NB4 (cell line): ENCODE data around the gene DNAH7.

Source experiments
- DNase-seq: peaks from one replicate; pipeline ENCODE4 v3.0.0; 2010; ENCODE audit warnings: low read depth
- H3K4me3 ChIP-seq: one replicate; pipeline ENCODE4 v1.5.1; 2011; ENCODE audit warnings: mild to moderate bottlenecking, low read depth, low read length, moderate library complexity
- MYC ChIP-seq: IDR thresholded peaks from 2 replicates; pipeline ENCODE4 v1.6.1; 2011; ENCODE audit warnings: low read depth, low read length
- POLR2A ChIP-seq: IDR thresholded peaks from 2 replicates; pipeline ENCODE4 v1.6.1; 2011; ENCODE audit warnings: mild to moderate bottlenecking; ENCODE audit not compliant: insufficient read length; ENCODE audit errors: extremely low read depth
- TF ChIP-seq, protein P1 (sequence below): IDR thresholded peaks from one replicate; pipeline ENCODE4 v1.5.1; 2012; ENCODE audit warnings: low read depth, low read length
- TF ChIP-seq, protein P2 (sequence below): IDR thresholded peaks from 2 replicates; pipeline ENCODE4 v1.6.1; 2011; ENCODE audit warnings: low read depth, low read length

Gene DNAH7

DNA sequence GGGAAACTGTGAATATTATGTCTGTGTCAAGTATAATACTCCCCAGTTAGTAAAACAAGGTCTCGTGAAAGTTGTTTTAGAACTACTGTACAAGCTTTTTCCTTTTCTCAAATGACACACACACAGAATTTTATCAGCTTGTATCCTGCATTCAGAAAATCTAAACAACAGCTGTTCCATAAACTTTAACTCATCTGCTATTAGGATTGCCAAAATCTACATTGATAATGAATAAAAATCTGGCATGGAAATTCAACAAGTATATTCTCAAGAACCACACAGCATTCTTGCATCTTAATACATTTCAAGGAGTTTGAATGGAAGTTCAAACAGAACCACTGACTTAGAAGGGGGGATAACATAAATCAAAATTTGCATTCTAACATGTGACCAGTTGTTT is 260.4 kb downstream of the DNAH7 start:
- no peak overlapping the region for H3K4me3 ChIP-seq
- TF ChIP-seq MYC: no peak
- TF ChIP-seq, protein P1, sequence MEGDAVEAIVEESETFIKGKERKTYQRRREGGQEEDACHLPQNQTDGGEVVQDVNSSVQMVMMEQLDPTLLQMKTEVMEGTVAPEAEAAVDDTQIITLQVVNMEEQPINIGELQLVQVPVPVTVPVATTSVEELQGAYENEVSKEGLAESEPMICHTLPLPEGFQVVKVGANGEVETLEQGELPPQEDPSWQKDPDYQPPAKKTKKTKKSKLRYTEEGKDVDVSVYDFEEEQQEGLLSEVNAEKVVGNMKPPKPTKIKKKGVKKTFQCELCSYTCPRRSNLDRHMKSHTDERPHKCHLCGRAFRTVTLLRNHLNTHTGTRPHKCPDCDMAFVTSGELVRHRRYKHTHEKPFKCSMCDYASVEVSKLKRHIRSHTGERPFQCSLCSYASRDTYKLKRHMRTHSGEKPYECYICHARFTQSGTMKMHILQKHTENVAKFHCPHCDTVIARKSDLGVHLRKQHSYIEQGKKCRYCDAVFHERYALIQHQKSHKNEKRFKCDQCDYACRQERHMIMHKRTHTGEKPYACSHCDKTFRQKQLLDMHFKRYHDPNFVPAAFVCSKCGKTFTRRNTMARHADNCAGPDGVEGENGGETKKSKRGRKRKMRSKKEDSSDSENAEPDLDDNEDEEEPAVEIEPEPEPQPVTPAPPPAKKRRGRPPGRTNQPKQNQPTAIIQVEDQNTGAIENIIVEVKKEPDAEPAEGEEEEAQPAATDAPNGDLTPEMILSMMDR: no peak
- TF ChIP-seq, protein P2, sequence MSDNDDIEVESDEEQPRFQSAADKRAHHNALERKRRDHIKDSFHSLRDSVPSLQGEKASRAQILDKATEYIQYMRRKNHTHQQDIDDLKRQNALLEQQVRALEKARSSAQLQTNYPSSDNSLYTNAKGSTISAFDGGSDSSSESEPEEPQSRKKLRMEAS: no peak
- no peak for TF ChIP-seq POLR2A
- no peak for DNase-seq

DNA sequence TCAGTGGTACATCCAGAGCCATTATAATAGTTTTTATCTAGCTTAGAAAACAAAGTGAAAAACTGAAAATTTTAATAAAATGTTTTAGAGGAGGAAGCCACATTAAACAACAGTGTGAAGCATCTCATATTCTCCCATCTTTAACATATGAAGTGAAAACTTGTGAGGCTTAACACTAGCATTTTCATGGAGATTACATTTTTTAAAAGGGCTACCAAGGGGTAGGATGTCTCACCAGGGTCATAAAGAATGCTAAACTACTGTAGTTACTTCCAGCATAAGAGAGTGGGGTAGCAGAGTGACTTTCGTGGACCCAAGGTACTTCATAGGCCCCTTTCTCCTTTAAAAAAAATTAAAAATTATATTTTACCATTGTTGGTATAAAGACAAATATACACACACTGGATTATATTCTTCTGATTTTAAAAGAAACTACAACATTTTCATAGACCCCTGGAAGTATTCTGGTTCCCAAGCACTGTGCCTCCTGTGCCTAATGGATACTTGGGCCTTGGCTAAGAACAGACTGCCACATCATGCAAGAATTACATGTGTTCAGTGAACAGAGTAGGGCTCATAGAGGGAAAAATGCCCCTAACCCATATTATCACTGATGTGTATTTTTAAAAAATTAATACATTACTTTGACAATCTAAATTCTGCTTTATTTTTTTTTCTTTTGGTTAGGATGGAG is 263.2 kb downstream of the DNAH7 start:
- DNase-seq: no peak
- H3K4me3 ChIP-seq: no peak overlapping the region
- no peak for TF ChIP-seq POLR2A
- TF ChIP-seq MYC: no peak
- TF ChIP-seq, protein P1: no peak
- TF ChIP-seq, protein P2: no peak

DNA sequence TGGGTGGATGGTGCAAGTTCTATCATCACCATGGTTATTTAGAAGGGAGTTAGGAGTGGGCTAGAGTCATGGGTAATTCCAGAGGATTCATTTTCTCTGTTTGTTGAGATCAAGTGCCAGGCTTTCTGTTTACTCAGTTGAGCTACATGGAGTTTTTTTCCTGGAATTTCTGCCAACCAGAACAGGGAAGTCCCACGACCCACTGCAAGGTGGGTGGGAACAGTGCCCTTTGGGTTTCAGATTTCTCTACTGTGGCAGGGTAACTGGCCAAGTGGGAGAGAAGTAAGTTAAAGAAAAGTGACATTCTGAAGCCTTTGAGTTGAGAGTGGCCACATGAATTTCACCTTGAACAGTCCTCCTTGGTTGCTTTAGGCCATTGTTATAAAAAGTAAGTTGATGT is 272.8 kb downstream of the DNAH7 start:
- H3K4me3 ChIP-seq: no peak overlapping the region
- TF ChIP-seq MYC (no peak), POLR2A (no peak)
- TF ChIP-seq, protein P1: no peak
- TF ChIP-seq, protein P2: no peak
- no peak for DNase-seq

DNA sequence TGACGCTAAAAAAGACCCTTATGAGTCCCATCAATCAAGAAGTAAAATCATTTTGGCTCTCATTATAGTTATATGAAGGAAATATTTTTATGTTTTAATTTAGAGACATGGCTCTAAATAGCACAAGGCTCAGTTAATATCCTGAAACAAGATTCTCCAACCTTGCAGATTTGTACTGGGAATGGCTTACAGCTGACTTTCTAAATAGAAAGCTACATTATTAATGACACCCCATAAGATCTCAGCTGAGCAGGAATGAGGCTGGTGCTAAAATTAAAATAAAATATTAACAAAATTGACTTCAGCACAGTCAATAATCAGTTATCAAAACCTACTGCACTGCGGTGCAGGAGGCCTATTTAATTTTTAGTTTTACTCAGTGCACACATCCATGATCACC is 274.8 kb downstream of the DNAH7 start:
- DNase-seq: no peak
- TF ChIP-seq, protein P2: no peak
- no peak for TF ChIP-seq MYC
- no peak for TF ChIP-seq POLR2A
- TF ChIP-seq, protein P1: no peak
- no peak overlapping the region for H3K4me3 ChIP-seq

DNA sequence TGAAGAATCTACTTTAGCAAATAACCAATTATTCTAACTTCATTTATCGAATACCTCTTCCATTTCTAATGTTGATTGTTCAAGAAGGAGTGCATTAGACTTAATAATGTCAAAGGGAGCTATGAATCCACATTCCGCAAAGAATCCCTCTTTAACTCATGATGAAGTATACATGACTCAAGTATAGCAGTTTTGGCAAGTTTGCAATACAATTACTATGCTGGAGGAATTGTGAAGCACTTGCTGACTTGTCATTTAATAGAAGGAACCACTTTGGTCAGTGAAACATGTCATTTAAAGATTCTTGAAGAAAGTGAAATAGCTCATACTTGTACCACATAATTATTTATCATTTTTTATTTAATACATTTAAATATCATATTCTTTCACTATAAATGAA is 286.5 kb downstream of the DNAH7 start:
- DNase-seq: no peak
- TF ChIP-seq, protein P1: no peak
- TF ChIP-seq POLR2A (no peak), MYC (no peak)
- TF ChIP-seq, protein P2: no peak
- no peak overlapping the region for H3K4me3 ChIP-seq

DNA sequence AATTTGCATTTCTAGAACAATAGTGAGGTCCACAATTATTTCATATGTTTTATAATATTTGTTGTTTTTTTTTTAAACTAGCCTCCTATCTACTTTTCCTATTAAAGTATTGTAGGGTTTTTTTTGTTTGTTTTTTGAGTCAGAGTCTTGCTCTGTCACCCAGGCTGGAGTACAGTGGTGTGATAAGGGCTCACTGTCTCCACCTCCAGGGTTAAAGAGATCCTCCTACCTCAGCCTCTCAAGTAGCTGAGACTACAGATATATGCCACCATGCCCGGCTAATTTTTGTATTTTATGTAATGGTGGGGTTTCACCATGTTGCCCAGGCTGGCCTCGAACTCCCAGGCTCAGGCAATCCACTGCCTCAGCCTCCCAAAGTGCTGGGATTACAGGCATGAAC is 289.1 kb downstream of the DNAH7 start:
- no peak overlapping the region for H3K4me3 ChIP-seq
- TF ChIP-seq, protein P1: no peak
- TF ChIP-seq MYC (no peak), POLR2A (no peak)
- TF ChIP-seq, protein P2: no peak
- peak; percentile 13 for DNase-seq
